Gastrocnemius medialis (tissue), 4 donors: ENCODE measurements around the gene PRKCA.

ENCODE experiments used
- CTCF ChIP-seq, 5 experiments: fragments of 450-650 bp in 3 of 5; fragments of 200-600 bp in 2 of 5; sonication (generic) in 2 of 5; IDR thresholded peaks in 4 of 5; conservative IDR thresholded peaks in 1 of 5; 1 replicate in 4 of 5; 2 replicates in 1 of 5; pipeline ENCODE4 v1.5.1; 2016 to 2019; ENCODE audit warnings: antibody characterized with exemption in 5 of 5, mild to moderate bottlenecking in 3 of 5, moderate library complexity in 3 of 5
- POLR2A ChIP-seq, 2 donors: fragments of 450-650 bp; IDR thresholded peaks; one replicate each; pipeline ENCODE4 v1.6.1; 2017; ENCODE audit warnings: antibody characterized with exemption in 2 of 2, mild to moderate bottlenecking in 2 of 2, moderate library complexity in 2 of 2

GRCh38 chr17:66465701-66466100 lies 163.3 kb downstream of the PRKCA start:
- TF ChIP-seq CTCF (IDR thresholded peaks at IDR 0.05 in 4 of 5, conservative IDR thresholded peaks at IDR 0.05 in 1 of 5) = no peak
- no peak for TF ChIP-seq POLR2A (IDR thresholded peaks at IDR 0.05)
